ENCODE measurements around the gene SELENBP1.

GRCh38 chr1:151334822-151335221 is 37.7 kb downstream of the SELENBP1 start:
- TF ChIP-seq CTCF (CRISPR knock-in tag; IDR thresholded peaks at IDR 0.05), result no peak
- no peak for TF ChIP-seq ZSCAN29 (CRISPR knock-in tag; conservative IDR thresholded peaks at IDR 0.05)
- no peak for TF ChIP-seq JUN (CRISPR knock-in tag; IDR thresholded peaks at IDR 0.05)
- no peak for TF ChIP-seq POLR2AphosphoS5 (IDR thresholded peaks at IDR 0.05; ENCODE audit: low read depth, low read length)
- TF ChIP-seq TCF7 (IDR thresholded peaks at IDR 0.05; ENCODE audit: low read depth), result no peak
- no peak for TF ChIP-seq KLF16 (CRISPR knock-in tag; IDR thresholded peaks at IDR 0.05)
